OCI-LY1 (cell line): ENCODE measurements around the gene USH1C.

Experiments
- H2AFZ ChIP-seq: fragments of 200-600 bp; sonication (generic), shearing (Covaris generic); 2 replicates; pipeline ENCODE4 v1.6.0; 2014; ENCODE audit warnings: antibody characterized with exemption, mild to moderate bottlenecking, low read length
- H3F3A ChIP-seq: fragments of 200-600 bp; sonication (generic), shearing (Covaris generic); 2 replicates; pipeline ENCODE4 v1.6.0; 2014; ENCODE audit warnings: mild to moderate bottlenecking, antibody characterized with exemption, low read length, moderate library complexity; ENCODE audit not compliant: insufficient read depth
- H3K27ac ChIP-seq: fragments of 200-600 bp; sonication (generic); 2 replicates; pipeline ENCODE4 v1.5.1; 2014; ENCODE audit warnings: low read length, mixed run types, mild to moderate bottlenecking, low read depth; ENCODE audit not compliant: poor library complexity, severe bottlenecking
- H3K27me3 ChIP-seq: fragments of 200-600 bp; sonication (generic); 2 replicates; pipeline ENCODE4 v1.6.0; 2014; ENCODE audit warnings: antibody characterized with exemption, mild to moderate bottlenecking, low read length, moderate library complexity; ENCODE audit not compliant: insufficient read depth
- H3K36me3 ChIP-seq: fragments of 200-600 bp; sonication (generic); 2 replicates; pipeline ENCODE4 v1.6.1; 2014; ENCODE audit warnings: mild to moderate bottlenecking, antibody characterized with exemption, low read length, moderate library complexity, mixed read lengths; ENCODE audit not compliant: insufficient read depth
- H3K4me1 ChIP-seq: fragments of 200-600 bp; sonication (generic); 2 replicates; pipeline ENCODE4 v1.5.1; 2014; ENCODE audit warnings: mild to moderate bottlenecking, low read length, moderate library complexity; ENCODE audit not compliant: insufficient read depth, severe bottlenecking
- H3K4me2 ChIP-seq: fragments of 200-600 bp; sonication (generic), shearing (Covaris generic); 2 replicates; pipeline ENCODE4 v1.6.1; 2014; ENCODE audit warnings: low read length
- H3K4me3 ChIP-seq: fragments of 200-600 bp; sonication (generic); 2 replicates; pipeline ENCODE4 v1.5.1; 2014; ENCODE audit warnings: low read length, low read depth, mild to moderate bottlenecking, mixed read lengths; ENCODE audit not compliant: poor library complexity, severe bottlenecking
- H3K79me2 ChIP-seq: fragments of 200-600 bp; shearing (Covaris generic); 2 replicates; pipeline ENCODE4 v1.6.1; 2016; ENCODE audit warnings: mixed run types, low read length, mixed read lengths; ENCODE audit not compliant: insufficient read depth
- H3K9ac ChIP-seq: fragments of 200-600 bp; sonication (generic), shearing (Covaris generic); 2 replicates; pipeline ENCODE4 v1.6.1; 2014; ENCODE audit warnings: mild to moderate bottlenecking, low read length, mixed read lengths
- H3K9me2 ChIP-seq: fragments of 200-600 bp; sonication (generic), shearing (Covaris generic); 2 replicates; pipeline ENCODE4 v1.6.1; 2014; ENCODE audit warnings: low read depth, mild to moderate bottlenecking, low read length, mixed read lengths
- H3K9me3 ChIP-seq: fragments of 200-600 bp; shearing (Covaris generic); 2 replicates; pipeline ENCODE4 v1.6.1; 2014; ENCODE audit warnings: low read length, mixed read lengths
- H4K20me1 ChIP-seq: fragments of 200-600 bp; sonication (generic), shearing (Covaris generic); 2 replicates; pipeline ENCODE4 v1.6.0; 2016; ENCODE audit warnings: mild to moderate bottlenecking, low read length; ENCODE audit not compliant: insufficient read depth
- CTCF ChIP-seq: fragments of 200-600 bp; sonication (generic), shearing (Covaris generic); IDR thresholded peaks from 2 replicates; pipeline ENCODE4 v1.5.1; 2017; ENCODE audit warnings: mild to moderate bottlenecking, antibody characterized with exemption, low read length, moderate library complexity, mixed read lengths
- EZH2 ChIP-seq: fragments of 200-600 bp; sonication (generic), shearing (Covaris generic); IDR thresholded peaks from 2 replicates; pipeline ENCODE4 v1.8.0; 2017; ENCODE audit warnings: borderline replicate concordance, mixed run types, mild to moderate bottlenecking, antibody characterized with exemption, low read length, moderate library complexity, mixed read lengths

Gene USH1C

GRCh38 chr11:17445240-17445795 lies 98.9 kb downstream of the USH1C start:
- H3K4me2 ChIP-seq: no peak overlapping the region
- no peaks in the 10 kb centered on the region for H3K79me2 ChIP-seq
- no peaks in the 10 kb centered on the region for H3K9me2 ChIP-seq

GRCh38 chr11:17443926-17444690 lies 100.1 kb downstream of the USH1C start:
- H3K9me3 ChIP-seq: peaks cover 3% of the 10 kb centered on the region; the same call in 1 of the 2 replicates
- TF ChIP-seq EZH2 (no peak), CTCF (no peak)
- no peak overlapping the region for H3K27ac ChIP-seq
- H3K4me3 ChIP-seq: no peak overlapping the region
- H3K9me2 ChIP-seq: no peaks in the 10 kb centered on the region
- no peak overlapping the region for H2AFZ ChIP-seq
- H3K27me3 ChIP-seq: peaks cover 9% of the 10 kb centered on the region; the same call in 1 of the 2 replicates
- H3K4me1 ChIP-seq: no peaks in the 10 kb centered on the region
- H3F3A ChIP-seq: no peaks in the 10 kb centered on the region
- no peak overlapping the region for H3K9ac ChIP-seq
- no peaks in the 10 kb centered on the region for H3K36me3 ChIP-seq
- H4K20me1 ChIP-seq: no peaks in the 10 kb centered on the region
- H3K79me2 ChIP-seq: no peaks in the 10 kb centered on the region
- no peak overlapping the region for H3K4me2 ChIP-seq

More at GRCh38 chr11:17445240-17445795, 98.9 kb downstream of the USH1C start:
- Histone ChIP-seq H3F3A (no peaks in the 10 kb centered on the region), H4K20me1 (no peaks in the 10 kb centered on the region), H3K9ac (no peak overlapping the region), H3K27me3 (peaks cover 6% of the 10 kb centered on the region; the same call in 1 of the 2 replicates), H3K9me3 (peaks cover 3% of the 10 kb centered on the region; the same call in 1 of the 2 replicates), H3K36me3 (no peaks in the 10 kb centered on the region), H2AFZ (no peak overlapping the region), H3K4me3 (no peak overlapping the region), H3K4me1 (no peaks in the 10 kb centered on the region), H3K27ac (no peak overlapping the region)
- no peak for TF ChIP-seq CTCF
- no peak for TF ChIP-seq EZH2
